Measurements from ENCODE around the gene PTPRD. TPM values are rescaled to one million over a fixed set of nuclear protein-coding genes. Genes with fewer than 3 reads are reported as not detected.

The PTPRD gene
- total and polyA plus RNA-seq, 9 of the 15 experiments (the other 6 are each of a cell fraction or from before 2014, with no cell fraction given), result 0.11 TPM; not detected in 8

GRCh38 chr9:9961487-9961886 lies 651.3 kb downstream of the PTPRD start:
- in situ Hi-C loops (cut with MboI), result no loop called here
- ChIA-PET POLR2A (no interaction called here), CTCF (ENCODE audit: low intra/inter-chr PET ratio) (no interaction called here)
- H3K9me1 ChIP-seq (ENCODE audit: control insufficient read depth, insufficient read depth, low read length), result no peaks in the 10 kb centered on the region
- no peak for TF ChIP-seq E2F5 (CRISPR knock-in tag; IDR thresholded peaks at IDR 0.05)
- no peak for TF ChIP-seq ZNF384 (IDR thresholded peaks at IDR 0.05; ENCODE audit: low read depth, low read length)
- no peak for TF ChIP-seq ZNF717 (CRISPR knock-in tag; IDR thresholded peaks at IDR 0.05)
- no peak for TF ChIP-seq RAD51 (IDR thresholded peaks at IDR 0.05; ENCODE audit: borderline replicate concordance, low read depth)
- no peaks in the 10 kb centered on the region for H3K27me3 ChIP-seq (ENCODE audit: control insufficient read depth in 2 of 2, insufficient read depth in 2 of 2, low read length in 2 of 2)
- no peak overlapping the region for H3K4me2 ChIP-seq (ENCODE audit: insufficient read depth, low read length)
- no peak for DNase-seq (ENCODE audit: extremely low read depth in 1 of 4, low spot score in 3 of 4)
- H3K9me3 ChIP-seq (replicated peaks; ENCODE audit: control insufficient read depth, insufficient read depth, low read depth, low read length), result no peaks in the 10 kb centered on the region
- no peak overlapping the region for H3K9ac ChIP-seq (ENCODE audit: insufficient read depth in 1 of 2, low read depth in 2 of 2, low read length in 2 of 2)
- no peaks in the 10 kb centered on the region for H3K36me3 ChIP-seq (ENCODE audit: control insufficient read depth, insufficient read depth, low read length)
- FAIRE-seq, result no peak
- no peak overlapping the region for H2AFZ ChIP-seq (ENCODE audit: low read depth, low read length)
- H3K79me2 ChIP-seq (ENCODE audit: control insufficient read depth, insufficient read depth, low read length), result no peaks in the 10 kb centered on the region
- WGBS (ENCODE audit: insufficient coverage, low coverage, missing lambda C conversion rate), result 4% methylated on average over 2 of the region's 2 CpGs
- no TSS peak for BruUV-seq (replicated peaks)
- no peaks in the 10 kb centered on the region for H4K20me1 ChIP-seq (replicated peaks; ENCODE audit: control insufficient read depth, insufficient read depth, low read length)
- no peaks in the 10 kb centered on the region for H3K4me1 ChIP-seq (replicated peaks in 1 of 2; ENCODE audit: control insufficient read depth in 2 of 2, insufficient read depth in 2 of 2, low read length in 2 of 2)
- H3K27ac ChIP-seq (ENCODE audit: extremely low read depth, low read depth, low read length), result no peak overlapping the region
- no peak for ATAC-seq
- intact Hi-C loops (cut with micrococcal nuclease), result no loop called here
- H3K4me3 ChIP-seq, result no peak overlapping the region

GRCh38 chr9:9951556-9952160 lies 661.1 kb downstream of the PTPRD start:
- no peak for FAIRE-seq
- in situ Hi-C loops (cut with MboI), result no loop called here
- TF ChIP-seq, protein P1, sequence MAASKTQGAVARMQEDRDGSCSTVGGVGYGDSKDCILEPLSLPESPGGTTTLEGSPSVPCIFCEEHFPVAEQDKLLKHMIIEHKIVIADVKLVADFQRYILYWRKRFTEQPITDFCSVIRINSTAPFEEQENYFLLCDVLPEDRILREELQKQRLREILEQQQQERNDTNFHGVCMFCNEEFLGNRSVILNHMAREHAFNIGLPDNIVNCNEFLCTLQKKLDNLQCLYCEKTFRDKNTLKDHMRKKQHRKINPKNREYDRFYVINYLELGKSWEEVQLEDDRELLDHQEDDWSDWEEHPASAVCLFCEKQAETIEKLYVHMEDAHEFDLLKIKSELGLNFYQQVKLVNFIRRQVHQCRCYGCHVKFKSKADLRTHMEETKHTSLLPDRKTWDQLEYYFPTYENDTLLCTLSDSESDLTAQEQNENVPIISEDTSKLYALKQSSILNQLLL (CRISPR knock-in tag; IDR thresholded peaks at IDR 0.05; ENCODE audit: borderline replicate concordance), result no peak
- TF ChIP-seq MCM7 (IDR thresholded peaks at IDR 0.05) (no peak), DIDO1 (tag; IDR thresholded peaks at IDR 0.05; ENCODE audit: low read depth) (no peak), ELK3 (CRISPR knock-in tag; IDR thresholded peaks at IDR 0.05) (no peak), MBD1 (CRISPR knock-in tag; IDR thresholded peaks at IDR 0.05) (no peak)
- TF ChIP-seq, protein P2, sequence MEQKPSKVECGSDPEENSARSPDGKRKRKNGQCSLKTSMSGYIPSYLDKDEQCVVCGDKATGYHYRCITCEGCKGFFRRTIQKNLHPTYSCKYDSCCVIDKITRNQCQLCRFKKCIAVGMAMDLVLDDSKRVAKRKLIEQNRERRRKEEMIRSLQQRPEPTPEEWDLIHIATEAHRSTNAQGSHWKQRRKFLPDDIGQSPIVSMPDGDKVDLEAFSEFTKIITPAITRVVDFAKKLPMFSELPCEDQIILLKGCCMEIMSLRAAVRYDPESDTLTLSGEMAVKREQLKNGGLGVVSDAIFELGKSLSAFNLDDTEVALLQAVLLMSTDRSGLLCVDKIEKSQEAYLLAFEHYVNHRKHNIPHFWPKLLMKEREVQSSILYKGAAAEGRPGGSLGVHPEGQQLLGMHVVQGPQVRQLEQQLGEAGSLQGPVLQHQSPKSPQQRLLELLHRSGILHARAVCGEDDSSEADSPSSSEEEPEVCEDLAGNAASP (IDR thresholded peaks at IDR 0.05), result no peak

More at GRCh38 chr9:9951556-9952160, 661.1 kb downstream of the PTPRD start:
- Histone ChIP-seq H3K4me1 (replicated peaks in 1 of 2; ENCODE audit: control insufficient read depth in 2 of 2, insufficient read depth in 2 of 2, low read length in 2 of 2) (no peaks in the 10 kb centered on the region), H3K4me2 (ENCODE audit: insufficient read depth, low read length) (no peak overlapping the region), H3K79me2 (ENCODE audit: control insufficient read depth, insufficient read depth, low read length) (no peaks in the 10 kb centered on the region), H3K9me1 (ENCODE audit: control insufficient read depth, insufficient read depth, low read length) (no peaks in the 10 kb centered on the region), H3K9me3 (replicated peaks; ENCODE audit: control insufficient read depth, insufficient read depth, low read depth, low read length) (no peaks in the 10 kb centered on the region), H2AFZ (ENCODE audit: low read depth, low read length) (no peak overlapping the region), H4K20me1 (replicated peaks; ENCODE audit: control insufficient read depth, insufficient read depth, low read length) (no peaks in the 10 kb centered on the region), H3K36me3 (ENCODE audit: control insufficient read depth, insufficient read depth, low read length) (no peaks in the 10 kb centered on the region), H3K27me3 (ENCODE audit: control insufficient read depth in 2 of 2, insufficient read depth in 2 of 2, low read length in 2 of 2) (no peaks in the 10 kb centered on the region), H3K27ac (ENCODE audit: extremely low read depth, low read depth, low read length) (no peak overlapping the region), H3K9ac (ENCODE audit: insufficient read depth in 1 of 2, low read depth in 2 of 2, low read length in 2 of 2) (no peak overlapping the region), H3K4me3 (no peak overlapping the region)
- ChIA-PET POLR2A (no interaction called here), CTCF (ENCODE audit: low intra/inter-chr PET ratio) (no interaction called here)
- 0% methylated on average over 3 of the region's 3 CpGs for WGBS (ENCODE audit: insufficient coverage, low coverage, missing lambda C conversion rate)
- ATAC-seq (no peak), DNase-seq (ENCODE audit: extremely low read depth in 1 of 4, low spot score in 3 of 4) (no peak)
- intact Hi-C loops (cut with micrococcal nuclease), result no loop called here
- no TSS peak for BruUV-seq (replicated peaks)
